HG02870 (cell line): ENCODE measurements around the gene ZNF253.
"Not testable (repeated sequence)": the region's sequence is repeated elsewhere in the genome, so short reads cannot be mapped to it uniquely, and the experiment has no call there.

Experiments used
- ATAC-seq: cut with Tn5 transposase; IDR thresholded peaks from one replicate; pipeline ENCODE4 v1.9.1; 2021; ENCODE audit warnings: mild to moderate bottlenecking, moderate library complexity; ENCODE audit not compliant: unreplicated experiment

The ZNF253 gene

DNA sequence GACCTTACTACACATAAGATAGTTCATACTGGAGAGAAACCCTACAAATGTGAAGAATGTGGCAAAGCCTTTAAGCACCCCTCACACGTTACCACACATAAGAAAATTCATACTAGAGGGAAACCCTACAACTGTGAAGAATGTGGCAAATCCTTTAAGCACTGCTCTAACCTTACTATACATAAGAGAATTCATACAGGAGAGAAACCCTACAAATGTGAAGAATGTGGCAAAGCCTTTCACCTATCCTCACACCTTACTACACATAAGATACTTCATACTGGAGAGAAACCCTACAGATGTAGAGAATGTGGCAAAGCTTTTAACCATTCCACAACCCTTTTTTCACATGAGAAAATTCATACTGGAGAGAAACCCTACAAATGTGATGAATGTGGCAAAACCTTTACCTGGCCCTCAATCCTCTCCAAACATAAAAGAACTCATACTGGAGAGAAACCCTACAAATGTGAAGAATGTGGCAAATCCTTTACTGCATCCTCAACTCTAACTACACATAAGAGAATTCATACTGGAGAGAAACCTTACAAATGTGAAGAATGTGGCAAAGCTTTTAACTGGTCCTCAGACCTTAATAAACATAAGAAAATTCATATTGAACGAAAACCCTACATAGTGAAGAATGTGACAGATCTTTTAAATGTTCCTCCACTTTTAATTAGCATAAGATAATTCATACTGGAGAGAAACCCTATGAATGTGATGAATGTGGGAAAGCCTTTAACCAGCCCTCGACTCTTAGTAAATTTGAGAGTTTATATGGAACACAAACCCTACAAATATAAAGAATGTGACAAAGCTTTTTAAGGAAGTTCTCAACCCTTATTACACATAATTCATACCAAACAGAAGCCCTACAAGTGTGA is 26.6 kb downstream of the ZNF253 start:
- not testable (repeated sequence) for ATAC-seq

DNA sequence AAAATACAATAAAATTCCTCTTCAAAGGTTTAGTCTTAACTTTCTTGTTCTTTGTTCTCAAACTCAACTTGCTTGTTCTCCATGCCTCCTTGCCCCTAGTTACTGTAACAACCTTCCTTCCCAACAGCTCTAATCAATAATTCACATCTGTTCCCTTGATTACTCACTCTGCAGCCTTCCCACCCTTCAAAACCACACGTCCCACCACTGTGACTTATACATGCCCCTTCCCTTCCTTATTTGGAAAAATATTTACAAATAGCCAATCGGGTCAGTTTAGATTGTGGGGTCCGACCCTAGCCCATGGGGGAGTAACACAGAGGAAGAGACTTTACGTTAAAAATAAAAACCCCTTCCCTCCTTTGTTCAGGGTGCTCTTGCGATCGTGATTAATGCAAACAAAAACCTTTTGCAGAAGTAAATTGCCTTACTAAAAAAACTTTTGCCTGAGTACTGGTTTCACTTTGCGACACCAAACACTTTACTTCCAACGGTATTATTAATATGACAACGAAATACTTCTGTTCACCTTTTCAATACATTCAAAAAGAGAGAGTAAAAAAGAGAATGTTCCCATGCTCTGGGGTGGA is 34.6 kb downstream of the ZNF253 start:
- no peak for ATAC-seq

DNA sequence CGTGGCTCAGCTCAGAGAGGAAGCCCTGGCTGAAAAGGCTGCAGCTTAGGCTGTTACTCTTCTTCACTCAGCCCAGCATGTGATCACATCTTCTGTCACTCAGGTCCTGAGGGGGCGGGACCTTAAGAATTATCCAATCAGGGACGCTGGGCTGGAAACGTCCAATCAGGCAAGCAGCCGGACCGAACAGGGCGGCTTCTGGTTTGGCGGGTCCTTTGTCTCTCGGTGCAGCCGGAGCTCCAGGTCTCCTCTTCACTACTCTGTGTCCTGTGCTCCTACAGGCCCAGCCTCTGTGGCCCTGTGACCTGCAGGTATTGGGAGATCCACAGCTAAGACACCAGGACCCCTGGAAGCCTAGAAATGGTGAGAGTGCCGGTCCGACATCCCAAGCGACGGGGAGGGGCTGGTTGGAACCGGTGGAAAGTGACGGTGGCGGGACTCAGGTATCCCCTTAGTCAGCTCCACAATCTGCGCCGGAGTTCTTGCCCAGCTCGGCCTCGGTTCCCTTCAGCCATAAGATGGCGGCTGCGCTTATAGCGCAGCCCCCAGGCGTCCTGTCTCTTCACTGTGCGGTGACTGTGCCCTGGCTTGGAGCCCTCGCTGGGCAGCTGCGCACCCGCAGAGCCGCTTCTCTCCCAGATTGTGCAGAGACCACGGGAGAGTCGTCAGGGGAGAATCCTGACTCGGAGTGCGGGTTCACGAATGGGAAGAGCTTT is 35.2 kb downstream of the ZNF253 start, which contains the start of gene ZNF93:
TSS of gene ZNF93 (plus strand) at position 218 of the 716 bp plus-strand sequence. CDS start at position 361, 143 bp downstream.
- peak; percentile 94 for ATAC-seq

DNA sequence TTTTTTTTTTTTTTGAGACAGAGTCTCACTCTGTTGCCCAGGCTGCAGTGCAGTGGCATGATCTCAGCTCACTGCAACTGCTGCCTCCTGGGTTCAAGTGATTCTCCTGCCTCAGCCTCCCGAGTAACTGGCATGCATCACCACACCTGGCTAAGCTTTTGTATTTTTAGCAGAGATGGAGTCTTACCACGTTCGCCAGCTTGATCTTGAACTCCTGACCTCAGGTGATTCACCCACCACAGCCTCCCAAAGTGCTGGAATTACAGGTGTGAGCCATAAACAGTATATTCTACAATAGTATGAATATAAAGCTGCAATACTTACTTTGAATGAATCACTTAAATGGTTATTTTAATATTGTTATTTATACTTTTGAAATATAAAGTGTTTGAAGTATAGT is 41.9 kb downstream of the ZNF253 start:
- not testable (repeated sequence) for ATAC-seq

DNA sequence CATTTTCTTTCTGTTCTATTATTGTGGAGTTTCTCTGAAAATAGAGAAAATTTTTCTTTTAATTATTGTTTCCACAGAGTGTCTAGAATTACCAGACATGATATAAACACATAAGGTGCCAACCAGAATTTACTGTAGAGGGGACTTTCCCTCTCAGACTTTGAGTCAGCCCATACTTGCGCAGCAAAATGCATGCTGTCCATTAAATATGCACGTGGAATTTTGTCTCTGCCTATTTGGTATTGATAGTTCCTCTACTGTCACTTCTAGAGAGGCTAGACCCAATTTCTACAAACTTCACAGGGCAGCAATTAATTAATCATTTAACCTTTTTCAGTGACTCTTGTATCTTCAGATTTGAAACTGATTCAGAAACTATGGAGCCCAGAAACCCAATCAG is 44.0 kb downstream of the ZNF253 start:
- no peak for ATAC-seq

DNA sequence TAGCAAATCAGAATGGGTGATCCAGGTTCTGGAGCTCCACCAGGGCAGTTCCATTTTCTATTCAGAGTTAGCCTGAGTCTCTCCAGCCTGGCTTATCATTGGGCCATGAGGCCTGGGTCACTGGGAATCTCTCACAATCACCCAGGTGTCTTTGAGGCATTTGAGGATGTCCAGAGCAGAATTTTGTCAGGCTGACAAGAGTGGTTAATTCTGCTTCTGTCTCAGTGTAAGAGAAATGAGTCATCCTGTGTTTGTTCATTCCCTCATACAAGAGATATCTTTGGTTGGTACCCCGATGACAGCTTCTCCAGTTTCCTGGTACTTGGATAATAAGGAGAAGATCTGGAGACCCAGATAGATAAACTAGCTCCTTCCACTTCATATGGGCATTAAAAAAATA is 45.5 kb downstream of the ZNF253 start:
- ATAC-seq = no peak

DNA sequence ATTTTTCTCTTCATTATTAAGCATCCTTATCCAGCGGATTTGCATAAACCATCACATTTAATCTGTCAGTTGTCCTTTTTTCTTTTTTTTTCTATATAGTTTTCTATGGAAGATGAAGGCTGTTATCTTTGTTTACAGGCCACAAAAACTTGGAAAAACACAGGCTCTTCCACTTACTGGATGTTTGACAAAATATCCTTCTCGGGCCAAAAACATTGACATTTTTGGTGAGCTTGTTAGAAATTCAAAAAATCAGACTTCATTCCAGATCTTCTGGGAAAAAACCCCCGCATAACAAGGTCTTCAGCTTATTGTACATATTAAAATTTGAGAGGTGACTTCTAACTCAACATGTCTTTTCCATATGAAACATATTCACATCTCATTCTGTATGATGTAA is 48.9 kb downstream of the ZNF253 start:
- ATAC-seq = no peak

DNA sequence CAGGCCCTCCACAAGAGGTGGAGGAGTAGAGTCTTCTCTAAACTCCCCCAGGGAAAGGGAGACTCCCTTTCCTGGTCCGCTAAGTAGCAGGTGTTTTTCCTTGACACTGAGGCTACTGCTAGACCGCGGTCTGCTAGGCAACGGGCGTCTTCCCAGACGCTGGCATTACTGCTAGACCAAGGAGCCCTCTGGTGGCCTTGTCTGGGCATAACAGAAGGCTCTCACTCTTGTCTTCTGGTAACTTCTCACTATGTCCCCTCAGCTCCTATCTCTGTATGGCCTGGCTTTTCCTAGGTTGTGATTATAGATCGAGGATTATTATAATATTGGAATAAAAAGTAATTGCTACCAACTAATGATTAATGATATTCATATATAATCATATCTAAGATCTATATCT is 64.7 kb downstream of the ZNF253 start:
- not testable (repeated sequence) for ATAC-seq

DNA sequence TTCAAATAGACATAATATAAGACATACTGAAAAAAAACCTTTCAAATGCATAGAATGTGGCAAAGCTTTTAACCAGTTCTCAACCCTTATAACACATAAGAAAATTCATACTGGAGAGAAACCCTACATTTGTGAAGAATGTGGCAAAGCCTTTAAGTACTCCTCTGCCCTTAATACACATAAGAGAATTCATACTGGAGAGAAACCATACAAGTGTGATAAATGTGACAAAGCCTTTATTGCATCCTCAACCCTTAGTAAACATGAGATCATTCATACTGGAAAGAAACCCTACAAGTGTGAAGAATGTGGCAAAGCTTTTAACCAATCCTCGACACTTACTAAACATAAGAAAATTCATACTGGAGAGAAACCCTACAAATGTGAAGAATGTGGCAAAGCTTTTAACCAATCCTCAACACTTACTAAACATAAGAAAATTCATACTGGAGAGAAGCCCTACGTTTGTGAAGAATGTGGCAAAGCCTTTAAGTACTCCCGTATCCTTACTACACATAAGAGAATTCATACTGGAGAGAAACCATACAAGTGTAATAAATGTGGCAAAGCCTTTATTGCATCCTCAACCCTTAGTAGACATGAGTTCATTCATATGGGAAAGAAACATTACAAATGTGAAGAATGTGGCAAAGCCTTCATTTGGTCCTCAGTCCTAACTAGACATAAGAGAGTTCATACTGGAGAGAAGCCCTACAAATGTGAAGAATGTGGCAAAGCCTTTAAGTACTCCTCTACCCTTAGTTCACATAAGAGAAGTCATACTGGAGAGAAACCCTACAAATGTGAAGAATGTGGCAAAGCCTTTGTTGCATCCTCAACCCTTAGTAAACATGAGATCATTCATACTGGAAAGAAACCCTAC is 68.0 kb downstream of the ZNF253 start:
- ATAC-seq = not testable (repeated sequence)

DNA sequence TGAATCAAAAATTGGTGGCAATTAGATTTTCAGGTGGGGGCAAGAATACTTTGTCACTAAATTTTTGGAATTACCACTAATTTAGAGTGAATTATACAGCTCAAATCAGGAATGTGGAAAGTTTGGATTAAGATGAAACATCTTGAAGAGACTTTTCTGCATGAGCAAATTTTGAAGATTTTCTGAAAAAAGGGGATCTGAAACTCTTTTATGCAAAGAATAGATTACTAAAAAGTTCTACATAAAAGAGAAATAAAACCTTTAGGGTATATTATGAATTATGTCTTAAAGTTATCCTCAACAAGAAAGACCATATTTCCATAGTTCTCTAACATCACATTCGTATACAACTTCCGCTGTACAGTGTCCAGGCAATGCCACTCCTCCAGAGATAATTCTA is 71.7 kb downstream of the ZNF253 start:
- ATAC-seq = no peak

DNA sequence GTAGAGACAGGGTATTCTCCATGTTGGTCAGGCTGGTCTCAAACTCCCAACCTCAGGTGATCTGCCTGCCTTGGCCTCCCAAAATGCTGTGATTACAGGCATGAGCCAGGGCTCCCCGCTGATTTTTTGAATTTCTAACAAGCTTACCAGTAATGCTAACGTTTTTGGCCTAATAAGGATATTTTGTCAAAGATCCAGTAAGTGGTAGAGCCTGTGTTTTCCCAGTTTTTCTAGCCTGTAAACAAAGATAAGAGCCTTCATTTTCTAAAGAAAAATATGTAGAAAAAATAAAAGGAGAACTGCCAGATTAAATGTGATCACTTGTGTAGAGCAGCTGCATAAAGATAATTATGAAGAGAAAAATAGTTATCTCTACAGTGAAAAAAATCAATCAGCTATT is 72.8 kb downstream of the ZNF253 start:
- ATAC-seq = no peak

DNA sequence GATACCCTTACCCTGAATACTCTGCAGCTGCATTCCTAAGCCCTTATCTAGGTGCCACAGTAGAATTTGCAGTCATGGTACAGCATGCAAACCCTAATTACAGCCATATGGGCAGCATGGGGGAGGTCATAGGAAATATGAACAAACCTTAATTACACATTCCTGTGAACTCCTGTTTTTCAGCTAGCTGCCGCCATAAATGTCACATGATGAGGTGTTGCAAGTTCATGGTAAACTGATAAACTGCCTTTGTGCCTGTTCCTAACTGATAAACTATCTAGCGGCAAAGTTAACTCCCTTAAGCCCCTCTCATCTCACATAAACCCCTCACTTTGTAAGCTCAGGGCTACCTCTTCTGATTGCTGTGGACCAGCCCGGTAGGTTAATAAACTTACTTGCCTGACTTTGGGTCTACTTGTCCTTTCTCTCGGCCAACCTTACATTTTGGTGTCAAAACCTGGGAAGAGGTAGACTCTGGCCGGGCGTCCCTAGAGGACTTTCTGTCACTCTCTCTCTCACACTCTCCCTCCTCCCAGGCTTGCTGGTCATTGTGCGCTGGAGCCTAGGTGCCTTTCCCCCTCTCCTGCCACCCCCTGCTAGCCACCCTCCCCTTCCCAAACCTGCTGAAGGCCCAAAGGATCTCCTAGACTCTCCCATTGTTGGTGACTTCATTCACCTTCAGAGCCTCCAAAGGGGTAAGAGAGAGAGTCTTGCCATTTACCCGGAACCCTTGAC is 78.3 kb downstream of the ZNF253 start:
- ATAC-seq = no peak
